Measurements from ENCODE around the gene HTR1A. TPM values are rescaled to one million over a fixed set of nuclear protein-coding genes. Genes with fewer than 3 reads are reported as not detected.

Gene HTR1A
- total and polyA plus RNA-seq, 2 of the 8 experiments (the other 6 are each of a cell fraction or from before 2014, with no cell fraction given) = 4.7 to 6.5 TPM

DNA sequence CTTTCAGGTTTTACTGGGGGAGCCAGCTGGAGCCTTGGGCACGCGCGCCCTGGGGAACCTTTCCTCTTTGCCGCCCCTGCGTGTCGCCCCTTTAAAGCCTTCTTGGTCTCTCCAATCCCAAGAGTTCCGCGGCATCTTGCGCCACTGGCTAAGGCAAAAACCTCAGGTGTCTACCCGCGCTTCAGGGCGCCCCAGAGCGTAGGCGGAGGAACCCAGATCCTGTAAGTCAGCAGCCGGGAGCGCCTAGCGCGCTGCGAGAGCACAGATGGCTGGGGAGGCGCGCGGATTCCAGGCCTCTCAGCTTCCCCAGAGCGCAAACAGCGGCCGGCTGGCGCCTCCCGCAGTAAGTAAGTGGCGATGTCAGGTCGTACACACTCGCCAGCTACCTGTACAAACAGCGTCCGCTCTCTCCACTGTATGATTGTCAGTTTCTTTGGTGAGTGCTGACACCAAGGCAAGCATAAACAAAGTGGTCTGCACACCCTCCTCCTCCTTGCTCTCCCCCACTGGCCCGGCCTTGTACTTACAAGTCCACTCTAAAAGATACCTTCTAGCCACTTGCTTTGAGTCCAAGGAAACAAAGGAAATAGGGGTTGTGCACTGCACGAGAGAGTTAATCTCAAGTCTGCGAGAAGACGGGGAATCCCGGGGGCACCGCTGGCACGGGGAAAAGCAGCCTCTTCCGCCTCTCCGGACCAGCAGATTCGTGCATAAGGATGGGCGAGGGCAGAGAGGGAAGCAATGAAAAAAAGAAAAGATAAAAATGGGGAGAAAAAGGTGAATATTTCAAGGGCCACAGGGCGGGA, 2.9 kb downstream of the HTR1A start (continued):
- TF ChIP-seq EP300 (IDR thresholded peaks at IDR 0.05; ENCODE audit: borderline replicate concordance in 1 of 2, low read depth in 2 of 2, low read length in 2 of 2) (0 out of 3 replicates have a peak, but pooled peaks of 1 of the 2 experiments have one; percentile 36), CREB1 (IDR thresholded peaks at IDR 0.05) (peak; percentile 10; the same call in 1 of the 2 replicates), TEAD4 (IDR thresholded peaks at IDR 0.05; ENCODE audit: low read depth, low read length) (peak; percentile 81), SAP30 (IDR thresholded peaks at IDR 0.05; ENCODE audit: insufficient read depth, insufficient replicate concordance, low read length) (no peak), RAD21 (IDR thresholded peaks at IDR 0.05 in 1 of 2, conservative IDR thresholded peaks at IDR 0.05 in 1 of 2; ENCODE audit: low read depth in 2 of 2, low read length in 2 of 2) (peak; percentile 98), POLR2A (IDR thresholded peaks at IDR 0.05; ENCODE audit: control extremely low read depth in 1 of 2, low read depth in 2 of 2, low read length in 2 of 2) (peak in 1 of 2 experiments; percentile 46; a peak in 1 of 3 replicates), ASH2L (IDR thresholded peaks at IDR 0.05; ENCODE audit: low read length) (peak; percentile 65), BCL11A (IDR thresholded peaks at IDR 0.05; ENCODE audit: low read depth in 2 of 2, low read length in 2 of 2) (no peak), SUZ12 (IDR thresholded peaks at IDR 0.05; ENCODE audit: low read length) (no peak), NANOG (IDR thresholded peaks at IDR 0.05; ENCODE audit: insufficient read depth, low read depth, low read length, poor library complexity, severe bottlenecking) (peak; percentile 61), TCF12 (IDR thresholded peaks at IDR 0.05; ENCODE audit: low read depth, low read length) (0 out of 2 replicates have a peak, but pooled peaks have one; percentile 84), KDM4A (IDR thresholded peaks at IDR 0.05; ENCODE audit: low read depth, low read length, severe bottlenecking) (peak; percentile 49), ATF2 (IDR thresholded peaks at IDR 0.05; ENCODE audit: low read length) (no peak), CBX5 (IDR thresholded peaks at IDR 0.05; ENCODE audit: low read depth, low read length) (no peak), GABPA (IDR thresholded peaks at IDR 0.05; ENCODE audit: borderline replicate concordance, insufficient read depth, low read length) (no peak), YY1 (IDR thresholded peaks at IDR 0.05; ENCODE audit: low read depth, low read length) (peak; percentile 30; the same call in 1 of the 2 replicates), SP4 (IDR thresholded peaks at IDR 0.05; ENCODE audit: low read length) (no peak), TBP (IDR thresholded peaks at IDR 0.05; ENCODE audit: low read depth, low read length) (peak; percentile 43; the same call in 1 of the 2 replicates), TAF7 (optimal IDR thresholded peaks at IDR 0.05; ENCODE audit: borderline replicate concordance, low read depth, low read length) (no peak), KDM5A (IDR thresholded peaks at IDR 0.05; ENCODE audit: low read length) (no peak; the same call in 1 of the 2 replicates), MAX (IDR thresholded peaks at IDR 0.05) (0 out of 2 replicates have a peak, but pooled peaks have one; percentile 11)
